ENCODE measurements around the gene LYRM7.

The LYRM7 gene

DNA sequence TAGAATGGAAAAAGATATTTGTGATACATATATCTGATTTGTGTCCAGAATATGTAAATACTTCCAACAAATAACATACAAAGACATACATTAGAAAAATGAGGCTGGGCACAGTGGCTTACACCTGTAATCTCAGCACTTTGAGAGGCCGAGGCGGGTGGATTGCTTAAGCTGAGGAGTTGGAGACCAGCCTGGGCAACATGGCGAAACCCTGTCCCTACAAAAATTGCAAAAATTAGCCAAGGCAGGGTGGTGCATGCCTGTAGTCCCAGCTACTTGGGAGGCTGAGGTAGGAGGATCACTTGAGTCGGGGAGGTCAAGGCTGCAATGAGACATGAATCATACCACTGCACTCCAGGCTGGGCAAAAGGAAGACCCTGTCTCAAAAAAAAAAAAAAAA is 47.0 kb downstream of the LYRM7 start:
- H3K4me3 ChIP-seq (ENCODE audit: low read depth, low read length) = no peak overlapping the region
- no peak overlapping the region for H3K27ac ChIP-seq (ENCODE audit: extremely low read depth, low read depth, low read length)
- ChIA-PET CTCF (no interaction called here), POLR2A (no interaction called here)
- no peak for TF ChIP-seq ZNF26 (tag by site-specific recombination; IDR thresholded peaks at IDR 0.05)
- no peak for TF ChIP-seq SP2 (tag by site-specific recombination; IDR thresholded peaks at IDR 0.05)
- TF ChIP-seq TCF7L2 (IDR thresholded peaks at IDR 0.05; ENCODE audit: borderline replicate concordance, low read depth, low read length) = no peak
- TF ChIP-seq ZNF747 (tag by site-specific recombination; IDR thresholded peaks at IDR 0.05) = no peak
- TF ChIP-seq ZNF529 (tag by site-specific recombination; IDR thresholded peaks at IDR 0.05; ENCODE audit: insufficient replicate concordance) = no peak
- no peak for TF ChIP-seq ZNF274 (IDR thresholded peaks at IDR 0.05; ENCODE audit: low read length)
- TF ChIP-seq ZNF274 (tag by site-specific recombination; IDR thresholded peaks at IDR 0.05; ENCODE audit: borderline replicate concordance) = no peak
- no peak for TF ChIP-seq KLF1 (tag by site-specific recombination; IDR thresholded peaks at IDR 0.05)
- TF ChIP-seq ZNF174 (tag by site-specific recombination; IDR thresholded peaks at IDR 0.05) = no peak
- TF ChIP-seq, protein P1, sequence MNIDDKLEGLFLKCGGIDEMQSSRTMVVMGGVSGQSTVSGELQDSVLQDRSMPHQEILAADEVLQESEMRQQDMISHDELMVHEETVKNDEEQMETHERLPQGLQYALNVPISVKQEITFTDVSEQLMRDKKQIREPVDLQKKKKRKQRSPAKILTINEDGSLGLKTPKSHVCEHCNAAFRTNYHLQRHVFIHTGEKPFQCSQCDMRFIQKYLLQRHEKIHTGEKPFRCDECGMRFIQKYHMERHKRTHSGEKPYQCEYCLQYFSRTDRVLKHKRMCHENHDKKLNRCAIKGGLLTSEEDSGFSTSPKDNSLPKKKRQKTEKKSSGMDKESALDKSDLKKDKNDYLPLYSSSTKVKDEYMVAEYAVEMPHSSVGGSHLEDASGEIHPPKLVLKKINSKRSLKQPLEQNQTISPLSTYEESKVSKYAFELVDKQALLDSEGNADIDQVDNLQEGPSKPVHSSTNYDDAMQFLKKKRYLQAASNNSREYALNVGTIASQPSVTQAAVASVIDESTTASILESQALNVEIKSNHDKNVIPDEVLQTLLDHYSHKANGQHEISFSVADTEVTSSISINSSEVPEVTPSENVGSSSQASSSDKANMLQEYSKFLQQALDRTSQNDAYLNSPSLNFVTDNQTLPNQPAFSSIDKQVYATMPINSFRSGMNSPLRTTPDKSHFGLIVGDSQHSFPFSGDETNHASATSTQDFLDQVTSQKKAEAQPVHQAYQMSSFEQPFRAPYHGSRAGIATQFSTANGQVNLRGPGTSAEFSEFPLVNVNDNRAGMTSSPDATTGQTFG (tag by site-specific recombination; IDR thresholded peaks at IDR 0.05; ENCODE audit: borderline replicate concordance) = no peak
- TF ChIP-seq ZBTB7A (tag by site-specific recombination; IDR thresholded peaks at IDR 0.05; ENCODE audit: low read depth) = no peak
- no peak for TF ChIP-seq ZNF654 (tag by site-specific recombination; IDR thresholded peaks at IDR 0.05; ENCODE audit: low read depth)
- TF ChIP-seq ZNF600 (tag by site-specific recombination; IDR thresholded peaks at IDR 0.05) = no peak
- no peaks in the 10 kb centered on the region for H3K36me3 ChIP-seq (ENCODE audit: control insufficient read depth in 2 of 2, insufficient read depth in 1 of 2, low read length in 2 of 2)
- no peaks in the 10 kb centered on the region for H3K9me3 ChIP-seq (ENCODE audit: control insufficient read depth, insufficient read depth, low read depth, low read length)
- no peaks in the 10 kb centered on the region for H3K4me1 ChIP-seq (ENCODE audit: control insufficient read depth, insufficient read depth, low read length)

GRCh38 chr5:131218392-131218791 is 47.6 kb downstream of the LYRM7 start:
- ChIA-PET CTCF (no interaction called here), POLR2A (no interaction called here)
- no peaks in the 10 kb centered on the region for H3K4me1 ChIP-seq (ENCODE audit: control insufficient read depth, insufficient read depth, low read length)

More at GRCh38 chr5:131218392-131218791, 47.6 kb downstream of the LYRM7 start:
- TF ChIP-seq, protein P2, sequence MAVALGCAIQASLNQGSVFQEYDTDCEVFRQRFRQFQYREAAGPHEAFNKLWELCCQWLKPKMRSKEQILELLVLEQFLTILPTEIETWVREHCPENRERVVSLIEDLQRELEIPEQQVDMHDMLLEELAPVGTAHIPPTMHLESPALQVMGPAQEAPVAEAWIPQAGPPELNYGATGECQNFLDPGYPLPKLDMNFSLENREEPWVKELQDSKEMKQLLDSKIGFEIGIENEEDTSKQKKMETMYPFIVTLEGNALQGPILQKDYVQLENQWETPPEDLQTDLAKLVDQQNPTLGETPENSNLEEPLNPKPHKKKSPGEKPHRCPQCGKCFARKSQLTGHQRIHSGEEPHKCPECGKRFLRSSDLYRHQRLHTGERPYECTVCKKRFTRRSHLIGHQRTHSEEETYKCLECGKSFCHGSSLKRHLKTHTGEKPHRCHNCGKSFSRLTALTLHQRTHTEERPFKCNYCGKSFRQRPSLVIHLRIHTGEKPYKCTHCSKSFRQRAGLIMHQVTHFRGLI (tag by site-specific recombination; IDR thresholded peaks at IDR 0.05) = no peak
- no peak for TF ChIP-seq ZNF26 (tag by site-specific recombination; IDR thresholded peaks at IDR 0.05)
- Histone ChIP-seq H3K9me3 (ENCODE audit: control insufficient read depth, insufficient read depth, low read depth, low read length) (no peaks in the 10 kb centered on the region), H3K27ac (ENCODE audit: extremely low read depth, low read depth, low read length) (no peak overlapping the region), H3K4me3 (ENCODE audit: low read depth, low read length) (no peak overlapping the region), H3K36me3 (ENCODE audit: control insufficient read depth in 2 of 2, insufficient read depth in 1 of 2, low read length in 2 of 2) (no peaks in the 10 kb centered on the region)
